ENCODE data around the gene CDIPT. TPM values are rescaled to one million over a fixed set of nuclear protein-coding genes. Genes with fewer than 3 reads are reported as not detected.

Gene CDIPT
- total and polyA plus RNA-seq, 11 donors, result 57.5 to 143 (median 76.3) TPM

GRCh38 chr16:29899516-29900101 is 36.6 kb upstream of the CDIPT start, which contains the start of gene SEZ6L2:
Gene SEZ6L2, minus strand, starts transcription at chr16:29899550. Its CDS starts 531 bp downstream, at chr16:29899019.
- Histone ChIP-seq H3K27ac (peak within 1 kb of the TSS in 3 of 12 donors; percentile 16 to 37 (median 30)), H3K9me3 (no peaks in the 10 kb centered on the region), H3K4me1 (peaks cover 0 to 23% (median 7%) of the 10 kb centered on the region in 12 donors), H3K4me3 (peak within 1 kb of the TSS; percentile 38 to 77 (median 60)), H3K27me3 (peaks cover 6 to 30% (median 19%) of the 10 kb centered on the region in 9 donors), H3K36me3 (no peaks in the 10 kb centered on the region)
- ATAC-seq (peak in 3 of 4 donors; percentile 34 to 66 (median 45)), DNase-seq (peak in 3 of 5 donors; percentile 54 to 73 (median 60))
- intact Hi-C loops (cut with DNase I), result loop anchor here in 1 of 10 donors (1.0 kb wide), 1 partner anchor 27 kb away; the partner anchor contains the start of gene KCTD13
- 1 to 3% (median 1%) methylated on average over 16 to 29 of the region's 29 CpGs for WGBS, 4 donors
- TF ChIP-seq, protein P1, sequence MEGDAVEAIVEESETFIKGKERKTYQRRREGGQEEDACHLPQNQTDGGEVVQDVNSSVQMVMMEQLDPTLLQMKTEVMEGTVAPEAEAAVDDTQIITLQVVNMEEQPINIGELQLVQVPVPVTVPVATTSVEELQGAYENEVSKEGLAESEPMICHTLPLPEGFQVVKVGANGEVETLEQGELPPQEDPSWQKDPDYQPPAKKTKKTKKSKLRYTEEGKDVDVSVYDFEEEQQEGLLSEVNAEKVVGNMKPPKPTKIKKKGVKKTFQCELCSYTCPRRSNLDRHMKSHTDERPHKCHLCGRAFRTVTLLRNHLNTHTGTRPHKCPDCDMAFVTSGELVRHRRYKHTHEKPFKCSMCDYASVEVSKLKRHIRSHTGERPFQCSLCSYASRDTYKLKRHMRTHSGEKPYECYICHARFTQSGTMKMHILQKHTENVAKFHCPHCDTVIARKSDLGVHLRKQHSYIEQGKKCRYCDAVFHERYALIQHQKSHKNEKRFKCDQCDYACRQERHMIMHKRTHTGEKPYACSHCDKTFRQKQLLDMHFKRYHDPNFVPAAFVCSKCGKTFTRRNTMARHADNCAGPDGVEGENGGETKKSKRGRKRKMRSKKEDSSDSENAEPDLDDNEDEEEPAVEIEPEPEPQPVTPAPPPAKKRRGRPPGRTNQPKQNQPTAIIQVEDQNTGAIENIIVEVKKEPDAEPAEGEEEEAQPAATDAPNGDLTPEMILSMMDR (IDR thresholded peaks at IDR 0.05), result peak in 1 of 12 donors; percentile 17
- no peak for TF ChIP-seq POLR2A (IDR thresholded peaks at IDR 0.05)

DNA sequence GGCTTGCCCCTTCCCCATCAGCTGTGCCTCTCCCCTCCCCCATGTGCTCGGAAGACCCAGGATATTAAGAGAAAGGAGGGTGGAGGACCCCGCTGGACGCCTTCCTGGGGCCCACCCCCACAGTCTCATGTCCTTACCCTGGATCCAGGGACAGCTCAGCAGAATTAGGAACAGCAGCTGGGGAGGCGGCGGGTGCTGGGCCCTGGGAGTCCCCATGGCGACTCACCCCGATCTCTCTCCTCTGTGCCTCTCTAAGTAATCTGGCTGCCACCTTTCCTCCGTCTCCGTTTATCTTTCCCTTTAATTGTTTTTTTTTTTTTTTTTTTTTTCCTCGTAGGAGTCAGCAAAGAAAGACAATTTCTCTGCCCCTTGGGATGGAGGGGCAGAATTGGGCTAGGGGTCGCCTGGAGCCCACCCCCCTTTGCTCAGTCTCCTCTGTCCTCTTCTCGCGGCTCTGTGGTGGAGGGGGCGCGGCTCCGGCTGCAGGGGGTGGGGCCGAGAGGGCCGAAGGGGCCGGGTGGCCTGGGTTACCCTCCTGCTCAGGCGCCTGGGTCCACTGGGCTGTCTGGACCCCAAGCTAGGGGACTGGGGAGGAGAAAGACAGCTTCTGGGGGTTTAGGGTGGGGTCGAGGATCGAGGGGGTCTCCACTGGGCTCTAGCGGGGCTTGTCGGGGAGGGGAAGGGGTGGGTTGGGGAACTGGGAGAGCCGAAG is 35.9 kb upstream of the CDIPT start:
- ATAC-seq (peak in 1 of 4 donors; percentile 14), DNase-seq (no peak)
- 1 to 2% (median 1%) methylated on average over 19 to 25 of the region's 25 CpGs for WGBS, 4 donors
- Histone ChIP-seq H3K9me3 (no peaks in the 10 kb centered on the region), H3K4me1 (peaks cover 0 to 23% (median 7%) of the 10 kb centered on the region in 12 donors), H3K27me3 (peaks cover 6 to 30% (median 19%) of the 10 kb centered on the region in 9 donors), H3K36me3 (no peaks in the 10 kb centered on the region), H3K27ac (no peak overlapping the region), H3K4me3 (peak overlapping the region in 9 of 12 donors; percentile 6 to 72 (median 61))
- TF ChIP-seq POLR2A (IDR thresholded peaks at IDR 0.05), result no peak
- TF ChIP-seq, protein P1 (IDR thresholded peaks at IDR 0.05), result no peak
- intact Hi-C loops (cut with DNase I), result no loop called here

- intact Hi-C loops (cut with DNase I), result no loop called here
- TF ChIP-seq, protein P1 (IDR thresholded peaks at IDR 0.05), result no peak
- no peak for TF ChIP-seq POLR2A (IDR thresholded peaks at IDR 0.05)
- no peak for ATAC-seq
- H3K27ac ChIP-seq, result no peak overlapping the region
- no peaks in the 10 kb centered on the region for H3K9me3 ChIP-seq
- H3K4me3 ChIP-seq, result no peak overlapping the region
- peaks cover 6 to 30% (median 19%) of the 10 kb centered on the region in 9 donors for H3K27me3 ChIP-seq
- H3K4me1 ChIP-seq, result peaks cover 0 to 23% (median 7%) of the 10 kb centered on the region in 12 donors
- DNase-seq, result no peak
- no peaks in the 10 kb centered on the region for H3K36me3 ChIP-seq
- 12 to 21% (median 15%) methylated on average over 9 of the region's 9 CpGs for WGBS, 4 donors
These were observed 35.2 kb upstream of the CDIPT start for GRCh38 chr16:29898135-29898803.

DNA sequence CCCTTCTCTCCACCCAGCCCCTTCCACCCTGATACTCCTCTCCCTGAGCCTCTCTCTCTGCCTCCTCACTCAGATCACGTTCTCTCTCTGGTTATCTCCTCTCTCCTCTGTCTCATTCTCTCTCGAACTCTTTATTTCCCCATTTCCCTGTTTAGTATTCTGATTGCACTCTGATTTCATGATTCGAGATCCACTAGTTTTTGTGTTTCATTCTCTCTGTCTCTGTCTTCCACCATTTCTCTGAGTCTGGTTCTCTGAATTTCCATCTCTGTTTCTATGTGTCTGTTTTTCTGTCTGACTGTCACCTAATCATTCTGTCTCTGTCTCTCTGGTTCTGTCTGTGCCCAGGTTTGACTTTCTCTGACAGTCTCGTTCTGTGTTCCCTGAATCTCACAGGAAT is 34.3 kb upstream of the CDIPT start:
- 37 to 57% (median 45%) methylated on average over 4 of the region's 4 CpGs for WGBS, 4 donors
- intact Hi-C loops (cut with DNase I), result no loop called here
- H3K4me1 ChIP-seq, result peaks cover 0 to 23% (median 7%) of the 10 kb centered on the region in 12 donors
- no peak for DNase-seq
- no peaks in the 10 kb centered on the region for H3K9me3 ChIP-seq
- no peak for ATAC-seq
- no peak overlapping the region for H3K4me3 ChIP-seq
- H3K27me3 ChIP-seq, result peaks cover 6 to 30% (median 19%) of the 10 kb centered on the region in 9 donors
- H3K27ac ChIP-seq, result no peak overlapping the region
- H3K36me3 ChIP-seq, result no peaks in the 10 kb centered on the region
- TF ChIP-seq POLR2A (IDR thresholded peaks at IDR 0.05), result no peak
- TF ChIP-seq, protein P1 (IDR thresholded peaks at IDR 0.05), result no peak

All from heart left ventricle (tissue), 16 donors.